OCI-LY7 (cell line): Measurements from ENCODE around the gene STK32C. TPM values are rescaled to one million over a fixed set of nuclear protein-coding genes. Genes with fewer than 3 reads are reported as not detected.

Experiments
- BruUV-seq: library from RNA; stranded (reverse); fragments of 400-500 nt; replicated peaks from 2 replicates; lab custom pipeline; 2021; lab: Mats Ljungman, UMichigan
- CTCF ChIA-PET: fragments of 300-600 bp; sonication (Branson Sonifier 250); formaldehyde crosslinking; loops from one replicate; lab custom pipeline; 2022; ENCODE audit warnings: antibody characterized with exemption; ENCODE audit not compliant: unreplicated experiment; lab: Charles Lee
- POLR2A ChIA-PET: fragments of 300-600 bp; sonication (Branson Sonifier 250); formaldehyde crosslinking; loops from one replicate; lab custom pipeline; 2022; ENCODE audit warnings: antibody characterized with exemption; lab: Charles Lee
- DNase-seq: peaks from one replicate; pipeline ENCODE4 v3.0.0-alpha.2; 2015; ENCODE audit warnings: low spot score
- H2AFZ ChIP-seq: fragments of 200-600 bp; sonication (generic), shearing (Covaris generic); 2 replicates; pipeline ENCODE4 v1.6.1; 2014; ENCODE audit warnings: mild to moderate bottlenecking, antibody characterized with exemption, low read length, moderate library complexity
- H3K27ac ChIP-seq: fragments of 200-600 bp; sonication (generic); 2 replicates; pipeline ENCODE4 v1.5.1; 2014; ENCODE audit warnings: mixed run types, low read depth, mild to moderate bottlenecking, moderate library complexity, low read length, inconsistent platforms; ENCODE audit not compliant: poor library complexity, severe bottlenecking
- H3K36me3 ChIP-seq: fragments of 200-600 bp; sonication (generic); 2 replicates; pipeline ENCODE4 v1.6.1; 2014; ENCODE audit warnings: mild to moderate bottlenecking, antibody characterized with exemption, low read length, moderate library complexity, mixed read lengths; ENCODE audit not compliant: insufficient read depth
- H3K4me1 ChIP-seq: fragments of 200-600 bp; sonication (generic); 2 replicates; pipeline ENCODE4 v1.5.1; 2014; ENCODE audit warnings: mild to moderate bottlenecking, low read length; ENCODE audit not compliant: insufficient read depth, poor library complexity, severe bottlenecking
- H3K4me2 ChIP-seq: fragments of 200-600 bp; sonication (generic); 2 replicates; pipeline ENCODE4 v1.6.1; 2014; ENCODE audit warnings: mild to moderate bottlenecking, low read length
- H3K4me3 ChIP-seq: fragments of 200-600 bp; sonication (generic); 2 replicates; pipeline ENCODE4 v1.5.1; 2014; ENCODE audit warnings: mild to moderate bottlenecking, low read depth, low read length; ENCODE audit not compliant: poor library complexity, severe bottlenecking
- H3K79me2 ChIP-seq: fragments of 200-600 bp; sonication (generic); 2 replicates; pipeline ENCODE4 v1.6.1; 2016; ENCODE audit warnings: low read depth, mild to moderate bottlenecking, low read length, moderate library complexity, mixed read lengths; ENCODE audit not compliant: insufficient read depth
- H3K9me2 ChIP-seq: fragments of 200-600 bp; sonication (generic); 2 replicates; pipeline ENCODE4 v1.6.1; 2016; ENCODE audit warnings: mild to moderate bottlenecking, low read length, mixed read lengths; ENCODE audit not compliant: insufficient read depth
- H3K9me3 ChIP-seq: fragments of 200-600 bp; sonication (generic); 2 replicates; pipeline ENCODE4 v1.6.1; 2014; ENCODE audit warnings: mild to moderate bottlenecking, mixed run types, low read length, mixed read lengths
- H4K20me1 ChIP-seq: fragments of 200-600 bp; sonication (generic); 2 replicates; pipeline ENCODE4 v1.6.1; 2014; ENCODE audit warnings: mild to moderate bottlenecking, antibody characterized with exemption, low read length, moderate library complexity, mixed read lengths; ENCODE audit not compliant: insufficient read depth
- CTCF ChIP-seq: fragments of 200-600 bp; sonication (generic); conservative IDR thresholded peaks from 2 replicates; pipeline ENCODE4 v1.5.1; 2014; ENCODE audit warnings: mild to moderate bottlenecking, antibody characterized with exemption, low read length, moderate library complexity, mixed read lengths
- EZH2phosphoT487 ChIP-seq: fragments of 200-600 bp; sonication (generic); IDR thresholded peaks from 2 replicates; pipeline ENCODE4 v1.6.1; 2018; ENCODE audit warnings: low read depth, borderline replicate concordance, mild to moderate bottlenecking, mixed run types, antibody characterized with exemption, low read length, moderate library complexity, mixed read lengths
- intact Hi-C: fragments of 100-400 bp; cut with micrococcal nuclease; formaldehyde crosslinking; loops from one replicate; pipeline ENCODE4 v1.10.0; 2022; ENCODE audit not compliant: unreplicated experiment
- total RNA-seq, 2 experiments: library from RNA; depleted of rRNA in 1 of 2; stranded (reverse); fragments of >200 nt in 1 of 2; shearing (Covaris generic) in 1 of 2; gene quantifications; 2 replicates each; pipeline ENCODE4 v1.2.3, GENCODE V29; 2014 to 2022

Gene STK32C
- total RNA-seq, 2 experiments from 2014 or later, result 13.1 to 30.4 TPM

DNA sequence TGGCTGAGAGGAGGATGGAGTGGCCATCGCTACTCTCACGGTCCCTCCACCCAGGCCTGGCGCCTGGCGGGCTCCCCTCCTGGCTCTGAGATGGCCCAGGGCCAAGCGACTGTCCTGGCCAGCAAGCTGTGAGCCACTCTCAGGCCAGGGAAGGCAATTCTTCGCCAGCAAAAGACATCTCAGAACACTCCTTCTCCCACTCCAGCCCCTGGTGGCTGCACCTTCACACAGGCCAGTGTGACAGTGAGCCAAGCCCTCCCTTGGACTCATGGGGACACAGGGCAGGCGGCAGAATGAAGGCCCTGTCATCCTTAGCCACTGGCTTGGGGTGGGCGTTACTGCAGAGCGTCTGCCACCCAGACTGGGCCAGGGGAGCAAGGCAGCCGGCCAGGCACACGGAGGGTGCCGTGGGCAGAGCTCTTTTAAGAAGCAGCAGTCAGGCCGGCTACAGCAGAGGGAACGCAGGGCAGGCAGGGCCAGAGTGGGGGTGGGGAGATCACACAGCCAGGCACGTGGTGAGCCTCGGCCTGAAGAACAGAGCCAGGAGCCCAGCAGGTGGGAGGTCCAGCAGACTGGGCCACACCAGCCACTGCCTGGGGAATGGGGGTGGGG lies 14.4 kb downstream of the STK32C start:
- POLR2A ChIA-PET, result no interaction called here
- Histone ChIP-seq H3K4me1 (no peaks in the 10 kb centered on the region), H3K4me2 (no peak overlapping the region), H4K20me1 (no peaks in the 10 kb centered on the region), H3K79me2 (no peaks in the 10 kb centered on the region), H3K9me2 (no peaks in the 10 kb centered on the region), H3K4me3 (no peak overlapping the region), H3K9me3 (no peaks in the 10 kb centered on the region), H3K27ac (no peak overlapping the region), H2AFZ (no peak overlapping the region), H3K36me3 (no peaks in the 10 kb centered on the region)
- TF ChIP-seq EZH2phosphoT487 (no peak), CTCF (no peak)
- intact Hi-C loops, result no loop called here
- CTCF ChIA-PET, result no interaction called here
- BruUV-seq, result no TSS peak
- no peak for DNase-seq

DNA sequence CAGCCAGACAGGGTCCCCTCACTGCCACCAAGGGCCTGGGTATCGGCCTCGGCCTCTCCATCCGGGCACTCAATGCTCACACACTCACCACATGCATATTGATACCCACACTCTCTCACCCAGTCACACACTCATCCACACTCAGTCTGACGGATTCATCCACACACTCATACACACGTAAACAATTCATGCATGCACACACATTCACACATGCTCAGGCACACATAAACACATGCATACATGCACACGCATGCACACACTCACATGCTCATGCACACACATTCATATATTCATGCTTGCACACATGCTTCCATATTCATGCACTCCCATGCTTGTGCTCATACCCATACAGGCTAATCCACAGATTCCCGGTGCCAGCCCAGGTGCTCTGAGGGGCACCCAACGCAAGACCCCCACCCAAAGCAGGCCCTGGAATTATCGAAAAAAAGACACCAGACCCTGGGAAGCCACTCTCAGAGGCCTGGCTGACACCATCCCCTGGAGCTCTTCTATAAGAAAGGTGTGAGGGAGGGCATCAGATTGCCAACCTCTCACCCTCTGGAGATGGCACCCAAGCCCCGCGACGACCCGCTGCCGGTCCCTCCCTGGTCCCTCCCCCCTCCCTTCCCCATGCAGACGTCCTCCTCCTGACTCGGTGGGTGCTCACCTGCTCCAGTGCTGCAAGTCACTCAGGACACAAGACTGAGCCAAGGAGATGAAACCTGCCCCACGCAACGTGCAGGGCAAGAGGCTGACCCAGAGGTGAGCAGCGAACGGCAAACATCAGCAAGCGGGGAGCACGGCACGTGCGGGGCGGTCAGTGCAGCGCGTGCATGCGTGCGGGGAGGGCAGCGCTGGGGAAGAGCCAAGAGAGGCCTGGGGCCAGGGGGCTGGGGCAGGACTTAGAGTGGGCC lies 15.2 kb downstream of the STK32C start:
- DNase-seq, result no peak
- Histone ChIP-seq H3K4me3 (no peak overlapping the region), H3K9me3 (no peaks in the 10 kb centered on the region), H2AFZ (no peak overlapping the region), H3K27ac (no peak overlapping the region), H3K36me3 (no peaks in the 10 kb centered on the region), H3K79me2 (no peaks in the 10 kb centered on the region), H4K20me1 (no peaks in the 10 kb centered on the region), H3K4me2 (no peak overlapping the region), H3K9me2 (no peaks in the 10 kb centered on the region), H3K4me1 (no peaks in the 10 kb centered on the region)
- BruUV-seq, result no TSS peak
- intact Hi-C loops, result no loop called here
- ChIA-PET CTCF (no interaction called here), POLR2A (no interaction called here)
- TF ChIP-seq EZH2phosphoT487 (no peak), CTCF (no peak)

- no peak for DNase-seq
- Histone ChIP-seq H3K9me2 (no peaks in the 10 kb centered on the region), H3K4me3 (no peak overlapping the region), H3K79me2 (no peaks in the 10 kb centered on the region), H3K27ac (no peak overlapping the region), H3K4me1 (no peaks in the 10 kb centered on the region), H3K9me3 (no peaks in the 10 kb centered on the region), H4K20me1 (no peaks in the 10 kb centered on the region), H3K4me2 (no peak overlapping the region), H3K36me3 (no peaks in the 10 kb centered on the region), H2AFZ (no peak overlapping the region)
- BruUV-seq, result no TSS peak
- TF ChIP-seq EZH2phosphoT487 (no peak), CTCF (no peak)
- CTCF ChIA-PET, result no interaction called here
- intact Hi-C loops, result no loop called here
- POLR2A ChIA-PET, result no interaction called here
Measured at GRCh38 chr10:132291826-132292225, 15.9 kb downstream of the STK32C start.
